Activated CD8-positive, alpha-beta T cell treated with anti-CD3 and anti-CD28 coated beads for 36 hours (primary cell): ENCODE results near the gene AK9. TPM values are rescaled to one million over a fixed set of nuclear protein-coding genes. Genes with fewer than 3 reads are reported as not detected.

Experiments
- ATAC-seq: fragments of 200-7000 bp; cut with Tn5 transposase; one replicate; pipeline ENCODE4 v1.10.0; 2021; ENCODE audit warnings: mild to moderate bottlenecking, moderate library complexity
- CTCF ChIA-PET: fragments of 350-600 bp; sonication (Branson Sonifier 250); formaldehyde crosslinking; loops from one replicate; lab custom pipeline; 2021; ENCODE audit warnings: antibody characterized with exemption; lab: Charles Lee
- POLR2A ChIA-PET: fragments of 350-600 bp; sonication (Branson Sonifier 250); formaldehyde crosslinking; loops from one replicate; lab custom pipeline; 2021; ENCODE audit warnings: antibody characterized with exemption; lab: Charles Lee
- DNase-seq: peaks from one replicate; pipeline ENCODE4 v3.0.0-alpha.2; 2020
- H3K27ac Mint-ChIP-seq: one replicate; pipeline ENCODE4 v1.8.0; 2021; ENCODE audit warnings: mild to moderate bottlenecking, mixed read lengths
- H3K27me3 Mint-ChIP-seq: one replicate; pipeline ENCODE4 v1.8.0; 2021; ENCODE audit warnings: mixed read lengths
- H3K36me3 Mint-ChIP-seq: one replicate; pipeline ENCODE4 v1.8.0; 2021; ENCODE audit warnings: low read depth, mixed read lengths
- H3K4me1 Mint-ChIP-seq: one replicate; pipeline ENCODE4 v1.8.0; 2021; ENCODE audit warnings: low read depth, mixed read lengths
- H3K4me3 Mint-ChIP-seq: one replicate; pipeline ENCODE4 v1.8.0; 2021; ENCODE audit warnings: mild to moderate bottlenecking, moderate library complexity, mixed read lengths
- H3K9me3 Mint-ChIP-seq: one replicate; pipeline ENCODE4 v1.8.0; 2021; ENCODE audit warnings: mixed read lengths
- intact Hi-C: fragments of 100-400 bp; cut with micrococcal nuclease; formaldehyde crosslinking; loops from one replicate; pipeline ENCODE4 v1.10.0; 2022
- total RNA-seq, 2 experiments: library from RNA; stranded (reverse); gene quantifications; one replicate each; pipeline ENCODE4 v1.2.3, GENCODE V29; 2021
- TF ChIP-seq, protein P1 (sequence below): fragments of 200-600 bp; IDR thresholded peaks from one replicate; pipeline ENCODE4 v1.8.0; 2022; ENCODE audit warnings: antibody characterized with exemption, mild to moderate bottlenecking

Gene AK9
- total RNA-seq, 2 experiments from 2014 or later = 3.0 to 3.5 TPM

DNA sequence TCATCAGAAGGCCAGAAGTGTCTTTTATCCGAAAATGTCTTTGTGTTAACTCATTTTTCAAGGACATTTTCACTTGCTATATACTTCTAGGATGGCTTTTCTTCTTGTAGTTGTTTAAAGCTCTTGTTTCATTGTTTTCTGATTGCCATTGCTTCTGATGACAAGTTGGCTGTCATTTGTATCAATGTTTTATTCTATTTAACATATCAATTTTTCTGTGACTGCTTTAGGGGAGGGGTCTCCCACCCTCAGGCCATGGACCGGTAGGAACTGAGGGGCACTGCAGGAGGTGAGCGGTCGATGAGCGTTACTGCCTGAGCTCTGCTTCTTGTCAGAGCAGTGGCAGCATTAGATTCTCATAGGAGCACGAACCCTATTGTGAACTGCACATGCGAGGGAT, 65.8 kb downstream of the AK9 start:
- intact Hi-C loops = no loop called here
- no peak overlapping the region for H3K27ac Mint-ChIP-seq
- ChIA-PET CTCF (no interaction called here), POLR2A (no interaction called here)
- no peak overlapping the region for H3K4me3 Mint-ChIP-seq
- ATAC-seq = no peak
- TF ChIP-seq, protein P1, sequence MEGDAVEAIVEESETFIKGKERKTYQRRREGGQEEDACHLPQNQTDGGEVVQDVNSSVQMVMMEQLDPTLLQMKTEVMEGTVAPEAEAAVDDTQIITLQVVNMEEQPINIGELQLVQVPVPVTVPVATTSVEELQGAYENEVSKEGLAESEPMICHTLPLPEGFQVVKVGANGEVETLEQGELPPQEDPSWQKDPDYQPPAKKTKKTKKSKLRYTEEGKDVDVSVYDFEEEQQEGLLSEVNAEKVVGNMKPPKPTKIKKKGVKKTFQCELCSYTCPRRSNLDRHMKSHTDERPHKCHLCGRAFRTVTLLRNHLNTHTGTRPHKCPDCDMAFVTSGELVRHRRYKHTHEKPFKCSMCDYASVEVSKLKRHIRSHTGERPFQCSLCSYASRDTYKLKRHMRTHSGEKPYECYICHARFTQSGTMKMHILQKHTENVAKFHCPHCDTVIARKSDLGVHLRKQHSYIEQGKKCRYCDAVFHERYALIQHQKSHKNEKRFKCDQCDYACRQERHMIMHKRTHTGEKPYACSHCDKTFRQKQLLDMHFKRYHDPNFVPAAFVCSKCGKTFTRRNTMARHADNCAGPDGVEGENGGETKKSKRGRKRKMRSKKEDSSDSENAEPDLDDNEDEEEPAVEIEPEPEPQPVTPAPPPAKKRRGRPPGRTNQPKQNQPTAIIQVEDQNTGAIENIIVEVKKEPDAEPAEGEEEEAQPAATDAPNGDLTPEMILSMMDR = no peak
- no peaks in the 10 kb centered on the region for H3K27me3 Mint-ChIP-seq
- H3K36me3 Mint-ChIP-seq = peaks cover 7% of the 10 kb centered on the region
- DNase-seq = no peak
- H3K9me3 Mint-ChIP-seq = peaks cover 6% of the 10 kb centered on the region
- peaks cover 10% of the 10 kb centered on the region for H3K4me1 Mint-ChIP-seq

DNA sequence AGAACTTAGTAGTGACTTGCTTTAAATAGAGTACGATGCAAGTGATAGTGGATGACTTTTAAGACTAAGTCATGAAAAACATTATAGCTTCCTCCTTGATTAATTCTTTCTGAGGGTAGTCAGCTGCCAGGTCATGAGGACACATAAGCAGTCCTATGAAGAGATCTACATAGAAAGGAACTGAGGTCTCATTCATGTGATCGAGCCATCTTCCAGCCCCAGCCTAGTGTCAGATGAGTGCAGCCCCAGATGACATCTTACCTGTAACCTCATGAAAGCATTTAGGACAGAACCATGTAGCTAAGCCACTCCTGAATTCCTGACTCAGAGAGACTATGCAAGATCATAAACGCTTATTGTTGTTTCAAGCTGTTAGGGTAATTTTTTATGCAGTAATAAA, 67.7 kb downstream of the AK9 start:
- H3K27ac Mint-ChIP-seq = no peak overlapping the region

DNA sequence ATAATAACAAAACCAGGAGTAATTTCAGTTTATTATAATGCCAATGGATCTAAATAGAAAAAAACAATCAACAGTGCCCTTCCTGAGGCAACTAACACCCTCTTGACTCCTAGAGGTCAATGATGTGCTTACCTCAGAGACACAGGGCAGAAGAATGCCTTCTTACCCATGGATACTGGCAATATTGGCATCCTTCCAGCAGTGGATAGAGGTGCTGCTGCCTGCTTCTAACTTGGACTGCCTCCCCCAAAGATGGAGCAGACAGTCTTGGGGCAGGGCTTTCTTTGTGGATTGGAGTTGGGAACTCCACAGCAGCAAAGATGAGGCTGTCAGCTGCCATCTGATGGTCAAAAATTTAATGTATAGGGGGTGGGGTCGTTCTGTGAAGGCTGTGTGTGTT, 78.7 kb downstream of the AK9 start:
- Mint-ChIP-seq H3K4me1 (peaks cover 6% of the 10 kb centered on the region), H3K4me3 (no peak overlapping the region), H3K36me3 (peaks cover 9% of the 10 kb centered on the region), H3K27me3 (no peaks in the 10 kb centered on the region), H3K27ac (no peak overlapping the region), H3K9me3 (peaks cover 3% of the 10 kb centered on the region)
- intact Hi-C loops = no loop called here
- CTCF ChIA-PET = no interaction called here
- ATAC-seq (no peak), DNase-seq (no peak)
- POLR2A ChIA-PET = no interaction called here
- TF ChIP-seq, protein P1 = no peak

More for the DNA sequence above, 67.7 kb downstream of the AK9 start:
- ATAC-seq = no peak
- H3K36me3 Mint-ChIP-seq = peaks cover 7% of the 10 kb centered on the region
- H3K9me3 Mint-ChIP-seq = peaks cover 6% of the 10 kb centered on the region
- TF ChIP-seq, protein P1 = no peak
- ChIA-PET CTCF (no interaction called here), POLR2A (no interaction called here)
- H3K4me3 Mint-ChIP-seq = no peak overlapping the region
- H3K27me3 Mint-ChIP-seq = no peaks in the 10 kb centered on the region
- intact Hi-C loops = no loop called here
- DNase-seq = no peak
- H3K4me1 Mint-ChIP-seq = peaks cover 5% of the 10 kb centered on the region

DNA sequence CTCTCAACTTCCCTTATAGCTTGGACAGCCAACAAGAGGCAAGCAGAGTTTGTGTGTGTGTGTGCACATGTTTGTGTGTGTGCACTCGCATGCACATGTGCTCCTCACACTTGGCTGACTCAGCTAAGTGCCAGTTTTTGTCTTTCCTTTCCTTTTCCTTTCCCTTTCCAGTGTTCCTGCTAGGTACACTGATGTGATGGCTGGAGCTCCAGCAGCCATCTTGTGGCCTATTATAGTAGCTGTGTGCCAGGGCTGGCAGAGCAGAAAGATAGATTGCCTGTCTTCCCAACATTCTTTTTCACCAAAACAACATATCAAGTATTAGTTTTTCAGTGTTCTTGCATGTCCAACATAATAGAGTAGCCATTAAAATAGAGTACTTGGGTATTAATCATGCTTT, 79.5 kb downstream of the AK9 start:
- Mint-ChIP-seq H3K9me3 (peaks cover 3% of the 10 kb centered on the region), H3K4me3 (no peak overlapping the region), H3K27ac (no peak overlapping the region), H3K36me3 (peaks cover 9% of the 10 kb centered on the region), H3K27me3 (no peaks in the 10 kb centered on the region), H3K4me1 (peaks cover 7% of the 10 kb centered on the region)
- ChIA-PET CTCF (no interaction called here), POLR2A (no interaction called here)
- TF ChIP-seq, protein P1 = no peak
- DNase-seq = no peak
- intact Hi-C loops = no loop called here
- ATAC-seq = no peak

DNA sequence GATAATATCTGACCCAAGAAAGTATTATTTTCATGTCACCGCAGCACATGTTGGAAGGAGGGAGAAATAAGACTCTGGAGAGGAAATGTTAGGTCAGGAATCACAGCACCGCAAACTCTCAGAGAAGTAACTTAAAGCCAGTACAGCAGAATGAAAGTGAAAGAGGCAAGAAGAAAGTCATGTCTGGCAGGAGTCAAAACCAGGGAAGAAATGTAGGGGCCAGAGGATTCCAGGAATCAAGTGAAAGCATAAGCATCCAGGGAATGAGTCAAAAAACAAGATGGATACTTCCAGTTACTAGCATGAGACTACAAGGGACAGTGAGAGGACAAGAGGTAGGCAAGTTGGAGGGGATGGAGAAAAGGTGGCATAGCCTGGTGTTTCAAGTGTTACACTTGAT, 80.4 kb downstream of the AK9 start:
- Mint-ChIP-seq H3K4me3 (no peak overlapping the region), H3K9me3 (peaks cover 3% of the 10 kb centered on the region), H3K36me3 (peaks cover 10% of the 10 kb centered on the region), H3K27ac (no peak overlapping the region), H3K27me3 (no peaks in the 10 kb centered on the region), H3K4me1 (peaks cover 10% of the 10 kb centered on the region)
- no peak for DNase-seq
- ChIA-PET POLR2A (interaction anchor here (0.7 kb wide), 1 partner anchor 62 kb away, joined by 3 read pairs; no protein-coding TSS in a partner anchor), CTCF (no interaction called here)
- intact Hi-C loops = no loop called here
- no peak for ATAC-seq
- TF ChIP-seq, protein P1 = no peak
